Pons (tissue), 1 donor: ENCODE measurements around the gene MORN5.

Experiments
- DNase-seq: peaks from one replicate; pipeline ENCODE4 v3.0.0-alpha.2; 2016; ENCODE audit warnings: low spot score

Gene MORN5

DNA sequence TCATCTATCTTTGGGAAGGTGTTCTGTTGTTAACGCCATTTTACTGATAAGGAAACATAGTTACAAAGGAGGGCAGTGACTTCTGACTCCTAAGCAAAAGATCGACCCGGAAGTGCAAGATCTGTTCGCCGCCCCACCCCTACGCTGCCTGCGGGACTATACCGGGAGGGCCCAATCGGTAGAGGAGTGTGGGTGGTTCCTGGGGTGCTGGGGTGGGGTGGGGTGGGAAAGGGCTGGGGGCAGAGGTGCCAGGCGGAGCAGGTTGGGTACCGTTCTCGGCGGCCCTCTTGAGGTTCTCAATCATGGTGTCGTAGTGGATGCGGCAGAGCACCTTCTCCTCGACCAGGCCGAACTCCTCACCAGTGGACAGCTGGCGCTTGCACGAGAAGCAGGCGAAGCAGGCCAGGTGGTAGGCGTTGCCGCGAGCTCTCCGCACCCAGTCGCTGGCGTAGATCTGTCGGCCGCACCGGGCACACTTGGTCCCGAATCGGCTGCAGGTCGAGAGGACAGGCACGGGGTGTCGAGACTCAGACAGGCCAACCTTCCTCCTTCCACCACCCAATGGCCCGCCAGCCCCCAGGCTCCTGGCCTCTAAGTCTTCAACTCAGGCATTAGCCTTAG, 57.2 kb downstream of the MORN5 start:
- no peak for DNase-seq

DNA sequence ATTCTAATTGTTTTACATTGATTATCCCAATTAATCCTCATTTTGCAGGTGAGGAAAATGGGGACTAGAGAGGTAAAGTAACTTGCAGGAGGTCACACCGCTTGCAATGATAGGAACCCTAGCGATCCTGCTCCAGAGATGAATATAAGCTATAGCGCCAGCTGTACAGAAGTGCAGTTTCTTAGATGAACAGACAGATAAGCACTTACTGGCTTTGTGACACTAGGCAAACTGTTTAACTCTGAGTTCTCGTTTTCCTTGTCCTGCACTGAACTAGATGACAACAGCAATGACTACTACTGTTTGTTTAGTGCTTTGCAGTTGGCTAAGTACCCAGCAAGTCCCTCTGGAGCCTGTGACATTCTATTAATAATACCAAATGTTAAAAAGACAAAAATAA, 57.9 kb downstream of the MORN5 start:
- no peak for DNase-seq

DNA sequence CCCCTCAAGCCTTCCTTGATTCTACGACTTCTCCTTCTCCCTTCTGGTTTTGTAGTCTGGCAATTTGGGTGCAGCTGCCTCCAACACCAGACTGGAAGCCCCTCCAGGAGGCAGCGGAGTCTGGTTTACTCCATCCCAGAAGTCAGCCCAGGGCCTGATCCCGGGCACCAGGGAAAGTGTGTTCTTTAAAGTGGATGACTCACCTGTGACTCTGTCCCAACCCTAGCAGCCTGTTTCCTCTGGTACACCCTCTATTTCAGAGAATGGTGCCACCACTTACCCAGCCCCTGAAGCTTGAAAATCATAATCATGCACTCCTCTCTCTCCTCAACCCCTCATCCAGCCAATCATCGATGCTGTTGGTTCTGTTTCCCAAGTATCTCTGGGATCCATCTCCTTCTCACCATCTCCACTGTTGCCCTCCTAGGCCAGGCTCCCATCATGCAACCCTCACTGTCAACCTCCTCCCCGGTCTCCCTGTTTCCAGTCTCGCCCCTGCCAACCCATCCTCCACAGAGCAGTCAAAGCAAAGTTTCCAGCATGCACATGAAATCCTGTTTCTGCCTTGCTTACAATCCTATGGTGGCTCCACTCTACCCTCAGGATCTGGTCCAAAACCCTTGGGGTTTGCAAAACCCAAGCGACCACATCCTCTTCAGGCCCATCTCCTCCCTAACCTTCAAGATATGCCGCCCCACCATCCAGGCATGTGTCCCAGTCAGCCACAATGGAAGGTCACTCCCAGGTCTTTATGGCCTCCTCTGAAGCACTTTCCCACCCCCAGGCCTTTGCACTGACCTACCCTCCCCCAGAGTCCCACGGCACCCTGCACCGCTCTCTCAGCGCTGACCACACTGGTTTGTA, 58.6 kb downstream of the MORN5 start:
- DNase-seq: no peak

GRCh38 chr9:122218935-122219855, 59.5 kb downstream of the MORN5 start:
- no peak for DNase-seq

DNA sequence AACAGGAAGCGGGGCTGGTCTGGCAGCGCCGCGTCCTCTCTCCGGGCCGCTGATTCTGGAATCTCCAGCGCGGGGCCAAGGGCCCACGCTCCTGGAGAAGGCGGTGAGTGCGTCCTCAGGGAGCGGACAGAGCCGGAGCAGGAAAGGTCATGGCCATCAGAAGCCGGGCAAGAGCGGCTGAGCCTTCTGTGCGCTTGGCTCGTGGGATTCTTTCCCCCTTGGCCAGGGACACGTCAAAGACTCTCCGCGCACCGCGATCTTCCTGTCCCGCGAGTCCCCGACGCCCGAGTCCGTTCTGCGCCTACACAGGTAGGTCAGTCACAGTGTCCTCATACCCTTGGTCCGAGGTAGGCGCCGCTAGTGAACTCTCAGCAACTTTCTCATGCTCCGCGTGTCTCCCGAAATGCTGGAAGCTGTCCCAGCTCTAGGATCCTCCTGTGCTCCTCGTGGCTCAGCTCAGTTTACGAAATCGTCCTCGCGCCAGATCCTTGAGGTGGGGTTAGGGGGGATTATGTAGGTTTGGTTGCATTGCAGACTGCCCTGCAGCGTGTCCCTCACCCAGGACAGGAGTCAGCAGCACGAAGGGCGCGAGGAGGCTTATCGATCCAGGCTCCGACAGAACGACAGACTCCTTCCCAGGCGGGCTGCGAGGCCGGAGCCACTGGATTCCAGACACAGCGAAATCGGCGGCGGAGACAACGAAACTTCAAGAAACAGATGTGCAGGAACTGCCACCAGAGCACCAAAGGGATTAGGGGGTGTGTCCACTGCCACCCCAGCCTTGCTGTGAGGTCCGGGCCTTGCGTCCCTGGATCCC, 60.4 kb downstream of the MORN5 start:
- DNase-seq: no peak

GRCh38 chr9:122220673-122221182, 61.0 kb downstream of the MORN5 start:
- DNase-seq: no peak

DNA sequence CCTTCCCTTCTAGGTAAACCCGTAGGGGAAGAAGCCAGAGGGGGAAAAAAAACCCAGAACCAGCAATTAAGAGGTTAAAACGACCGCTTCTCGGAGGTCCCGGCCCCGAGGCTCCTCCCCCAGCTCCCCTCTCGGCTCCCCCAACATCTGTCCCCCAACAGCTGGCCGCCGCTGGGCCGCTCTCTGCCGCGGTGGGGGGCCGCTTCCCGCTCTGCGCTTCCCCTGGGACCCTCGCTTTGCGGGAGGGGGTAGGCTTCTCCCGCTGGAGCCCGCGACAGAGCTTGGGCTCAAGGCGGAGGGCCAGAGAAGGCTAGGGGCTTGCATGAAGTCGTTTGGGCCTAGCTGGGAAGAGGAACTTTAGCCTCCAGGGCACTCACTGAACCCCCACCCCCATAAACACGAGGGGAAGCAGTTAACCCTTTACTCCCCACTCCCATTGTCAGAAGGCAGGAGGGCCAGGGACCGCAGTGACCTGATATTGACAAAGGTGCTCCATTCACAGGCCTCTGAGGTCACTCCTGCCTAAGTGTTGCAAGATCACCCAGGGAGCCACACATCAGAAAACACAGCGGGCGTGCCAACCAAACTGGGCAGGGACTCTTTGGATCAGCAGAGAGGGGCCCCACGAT, 61.6 kb downstream of the MORN5 start:
- DNase-seq: no peak

DNA sequence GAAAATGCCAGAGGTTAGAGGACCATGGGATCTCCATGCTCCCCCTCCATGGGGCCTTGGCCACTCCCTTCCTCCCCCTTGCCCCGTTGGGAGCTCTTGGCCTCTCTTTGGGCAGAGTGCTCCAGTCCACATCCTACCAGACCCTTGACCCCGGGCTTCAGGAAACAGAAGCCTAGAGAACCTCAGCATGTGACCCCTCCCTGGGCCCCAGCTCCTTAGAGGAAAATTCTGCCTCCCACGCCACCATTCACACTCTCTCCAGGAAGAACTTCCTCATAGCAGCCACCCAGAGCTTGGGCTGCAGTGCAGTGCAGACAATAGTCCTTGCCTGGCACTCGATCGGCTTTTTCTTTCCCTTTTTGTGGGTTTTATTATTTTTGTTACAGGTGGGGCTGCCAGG, 63.1 kb downstream of the MORN5 start:
- DNase-seq: no peak

DNA sequence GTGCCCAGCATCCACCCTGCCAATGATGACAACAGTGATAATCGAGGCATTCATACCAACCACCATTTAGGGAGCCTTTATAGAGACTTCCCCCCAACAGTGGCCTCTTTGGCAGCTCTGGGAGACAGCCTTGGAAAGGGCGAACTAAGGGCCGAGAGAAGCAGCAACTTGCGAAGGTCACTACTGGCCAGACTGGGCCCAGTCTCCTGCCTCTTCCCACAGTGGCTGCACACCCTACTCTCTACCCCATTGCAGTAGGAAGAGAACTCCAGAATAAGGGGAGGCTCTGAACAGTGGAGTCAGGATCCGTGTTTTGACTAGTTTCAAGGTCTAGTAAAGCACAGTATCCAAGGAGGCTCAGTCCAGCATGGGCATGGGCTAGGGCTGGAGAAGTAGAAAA, 63.7 kb downstream of the MORN5 start:
- DNase-seq: no peak

- no peak for DNase-seq
Measured at GRCh38 chr9:122225312-122226141, 65.8 kb downstream of the MORN5 start.

GRCh38 chr9:122226142-122226757, 66.5 kb downstream of the MORN5 start:
- no peak for DNase-seq

- DNase-seq: no peak
Measured at GRCh38 chr9:122226758-122227574, 67.3 kb downstream of the MORN5 start.

DNA sequence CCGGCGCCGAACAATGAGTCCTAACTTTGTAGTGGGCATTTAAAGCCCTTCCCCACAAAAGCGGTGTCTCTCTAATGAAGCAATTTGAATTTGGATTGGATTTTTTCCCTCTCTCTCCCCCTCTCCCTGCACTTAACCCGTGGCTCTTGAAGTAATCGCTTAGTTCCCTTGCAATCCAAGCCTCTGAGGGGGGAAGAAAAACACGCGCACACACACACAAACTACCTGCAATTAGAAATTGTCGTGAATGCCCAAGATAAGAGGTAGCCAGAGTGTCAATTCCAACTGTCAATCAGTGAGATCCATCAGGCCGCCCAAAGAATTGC, 67.8 kb downstream of the MORN5 start:
- DNase-seq: no peak

- no peak for DNase-seq
Measured at GRCh38 chr9:122228191-122228567, 68.5 kb downstream of the MORN5 start.

- no peak for DNase-seq
Measured at GRCh38 chr9:122228568-122229484, 69.1 kb downstream of the MORN5 start, which contains the start of gene LHX6. Gene LHX6, minus strand, starts transcription at chr9:122228957. Its CDS starts 217 bp downstream, at chr9:122228740.

DNA sequence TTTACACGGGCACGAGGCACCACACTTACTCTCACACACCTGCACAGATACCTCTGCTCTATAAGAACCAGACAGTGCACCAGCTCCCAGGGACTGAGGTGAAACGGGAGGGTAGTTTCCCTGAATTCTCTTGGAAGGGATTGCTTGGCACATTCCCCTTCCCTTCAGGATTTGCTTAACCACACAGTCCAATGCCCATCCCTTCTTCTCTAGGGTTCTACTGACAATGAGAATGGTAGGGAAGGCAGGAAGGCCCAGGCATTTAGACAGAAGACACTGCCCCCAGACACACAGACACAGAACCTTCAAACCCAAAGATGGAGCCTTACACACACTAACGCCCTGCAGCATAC, 69.8 kb downstream of the MORN5 start:
- DNase-seq: no peak

DNA sequence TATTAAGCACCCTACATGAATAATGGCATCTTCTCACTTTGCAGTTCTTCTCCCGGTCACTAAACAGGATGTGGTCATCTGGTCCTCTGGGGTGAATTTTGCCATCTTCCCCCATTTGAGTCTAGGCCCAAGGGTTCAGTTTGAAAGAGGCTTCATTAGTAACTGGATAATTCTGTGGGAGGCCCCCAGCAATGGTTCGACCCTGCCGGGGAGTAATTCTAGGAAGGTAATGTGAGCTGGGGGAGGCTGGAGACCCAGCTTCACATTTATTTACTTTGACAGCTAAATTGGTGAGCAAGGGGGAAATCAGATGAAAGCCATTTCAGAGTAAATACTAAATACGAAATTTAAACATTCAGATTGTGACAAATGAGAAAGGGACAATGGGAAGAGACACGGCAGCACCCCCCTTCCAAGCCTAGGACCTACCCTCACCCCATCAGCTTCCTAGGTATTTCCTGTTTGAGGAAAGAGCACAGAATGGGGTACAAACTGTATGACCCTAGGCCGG, 73.1 kb downstream of the MORN5 start:
- no peak for DNase-seq
